ENCODE results near the gene ATP5F1A.
A peak's percentile ranks its signal among the peaks of the same experiment; 100 is the strongest.
"Not testable (repeated sequence)": the region's sequence is repeated elsewhere in the genome, so short reads cannot be mapped to it uniquely, and the experiment has no call there.

ATP5F1A gene

GRCh38 chr18:46097801-46098615 is at the start of gene ATP5F1A:
Gene ATP5F1A (minus strand): TSS chr18:46098296. CDS start chr18:46098231, 65 bp downstream.
- peak; percentile 84 for DNase-seq

- no peak for DNase-seq
Observed at GRCh38 chr18:46141199-46141598, 43.1 kb upstream of the ATP5F1A start.

GRCh38 chr18:46140173-46140572 is 42.1 kb upstream of the ATP5F1A start:
- no peak for DNase-seq

DNA sequence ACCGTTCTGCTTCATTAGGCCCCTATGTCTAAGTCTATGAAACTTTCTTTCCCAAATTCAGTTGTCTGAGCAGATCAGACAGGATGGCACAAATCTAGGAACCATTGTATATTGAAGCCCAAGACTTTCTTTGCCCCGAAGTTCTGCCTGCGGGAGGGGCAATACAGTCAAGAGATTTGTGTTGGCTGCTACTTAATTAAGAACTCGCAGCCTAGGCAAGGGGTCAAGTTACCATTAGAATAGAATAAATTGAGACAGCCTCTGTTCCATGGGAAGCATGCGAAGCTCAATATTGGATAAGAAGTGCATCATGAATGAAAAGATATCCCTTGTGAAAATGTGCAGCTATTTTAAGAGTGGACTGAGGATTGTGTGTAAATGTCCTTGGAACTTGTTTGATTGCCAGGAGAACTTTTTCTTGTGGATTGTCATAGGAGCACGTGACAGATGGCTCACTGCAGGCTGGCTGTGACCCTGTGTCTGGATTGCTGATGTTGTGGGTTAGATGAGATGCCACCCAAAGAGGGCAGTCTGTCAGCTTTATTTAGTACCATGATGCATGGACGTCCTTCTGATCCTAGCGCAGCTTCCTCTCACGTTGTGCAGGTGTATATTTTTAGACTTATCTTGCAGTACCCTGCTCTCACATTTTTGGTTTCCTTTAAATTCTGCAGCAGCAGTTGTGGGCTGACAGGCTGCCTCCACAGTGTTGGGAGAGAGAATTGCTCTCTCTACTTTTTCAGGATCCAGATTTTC is 37.0 kb upstream of the ATP5F1A start:
- DNase-seq: no peak

- no peak for DNase-seq
Observed at GRCh38 chr18:46133534-46133933, 35.4 kb upstream of the ATP5F1A start.

DNA sequence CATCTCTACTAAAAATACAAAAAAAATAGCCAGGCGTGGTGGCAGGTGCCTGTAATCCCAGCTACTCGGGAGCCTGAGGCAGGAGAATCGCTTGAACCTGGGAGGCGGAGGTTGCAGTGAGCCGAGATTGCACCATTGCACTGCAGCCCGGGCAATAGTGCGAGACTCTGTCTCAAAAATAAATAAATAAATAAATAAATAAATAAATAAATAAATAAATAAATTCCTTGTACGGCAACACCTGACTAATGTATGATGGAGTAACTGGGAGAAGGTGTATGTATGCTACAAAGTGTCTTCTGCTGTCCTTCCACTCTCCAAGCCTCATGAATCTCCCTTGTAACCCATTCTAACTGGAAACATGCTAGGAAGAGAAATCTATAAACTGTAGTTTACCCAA is 32.5 kb upstream of the ATP5F1A start:
- DNase-seq: not testable (repeated sequence)

- no peak for DNase-seq
Observed at GRCh38 chr18:46130061-46130460, 32.0 kb upstream of the ATP5F1A start.

GRCh38 chr18:46126625-46127024 is 28.5 kb upstream of the ATP5F1A start:
- DNase-seq: not testable (repeated sequence)

- DNase-seq: no peak
Observed at GRCh38 chr18:46113751-46114150, 15.7 kb upstream of the ATP5F1A start.

GRCh38 chr18:46110406-46110805 is 12.3 kb upstream of the ATP5F1A start:
- DNase-seq: no peak

DNA sequence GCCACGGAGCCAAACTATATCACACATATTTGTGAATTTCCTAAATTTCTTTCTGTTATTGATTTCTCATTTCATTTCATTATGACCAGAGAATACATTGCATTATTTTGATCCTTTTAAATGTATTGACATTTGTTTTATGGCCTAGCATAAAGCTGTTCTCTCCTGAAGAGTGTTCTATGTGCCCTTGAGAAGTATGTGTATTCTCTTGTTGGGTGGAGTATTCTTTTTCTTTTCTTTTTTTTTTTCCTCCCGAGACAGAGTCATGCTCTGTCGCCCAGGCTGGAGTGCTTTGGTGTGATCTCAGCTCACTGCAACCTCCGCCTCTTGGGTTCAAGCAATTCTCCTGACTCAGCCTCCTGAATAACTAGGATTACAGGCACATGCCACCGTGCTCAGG is 11.3 kb upstream of the ATP5F1A start:
- no peak for DNase-seq

GRCh38 chr18:46104128-46104911 is 6.2 kb upstream of the ATP5F1A start, which contains the start of gene HAUS1:
Gene HAUS1 (plus strand): TSS chr18:46104385. CDS start chr18:46104412, 27 bp downstream.
- DNase-seq: peak; percentile 86

GRCh38 chr18:46099463-46099862 is 1.4 kb upstream of the ATP5F1A start:
- no peak for DNase-seq

DNA sequence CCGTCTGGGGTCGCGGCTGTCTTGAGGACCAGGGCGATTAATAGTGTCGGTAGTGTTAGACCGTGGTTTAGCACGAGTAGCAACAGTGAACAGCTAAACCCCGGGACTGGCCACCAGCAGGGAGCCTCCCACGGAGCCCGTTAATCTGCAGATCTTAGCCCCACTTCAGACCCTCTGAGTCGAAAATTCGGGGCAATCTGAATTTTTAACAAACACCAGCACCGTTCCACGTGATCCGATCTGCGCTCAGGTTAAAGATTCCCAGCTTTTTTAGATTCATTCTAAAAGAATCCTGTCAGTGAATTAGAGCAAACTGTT is 479 bp upstream of the ATP5F1A start:
- no peak for DNase-seq

DNA sequence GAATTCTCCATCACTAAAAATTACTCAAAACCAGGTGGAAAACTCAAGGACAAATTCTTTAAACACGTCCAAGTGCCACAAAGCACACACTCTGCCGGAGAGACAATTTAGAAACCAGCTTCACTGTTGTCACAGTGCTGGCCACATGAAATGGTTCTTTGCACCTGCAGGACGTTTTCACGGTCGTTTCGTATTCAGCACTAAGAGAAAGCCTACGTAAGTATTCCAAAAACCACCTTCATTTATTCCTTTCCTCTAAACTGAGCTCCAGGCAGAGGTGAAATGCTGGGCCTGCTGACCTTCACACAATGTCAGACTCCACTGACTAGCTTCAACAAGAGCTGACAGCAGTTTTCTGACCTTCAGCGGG is 680 bp downstream of the ATP5F1A start:
- no peak for DNase-seq

DNA sequence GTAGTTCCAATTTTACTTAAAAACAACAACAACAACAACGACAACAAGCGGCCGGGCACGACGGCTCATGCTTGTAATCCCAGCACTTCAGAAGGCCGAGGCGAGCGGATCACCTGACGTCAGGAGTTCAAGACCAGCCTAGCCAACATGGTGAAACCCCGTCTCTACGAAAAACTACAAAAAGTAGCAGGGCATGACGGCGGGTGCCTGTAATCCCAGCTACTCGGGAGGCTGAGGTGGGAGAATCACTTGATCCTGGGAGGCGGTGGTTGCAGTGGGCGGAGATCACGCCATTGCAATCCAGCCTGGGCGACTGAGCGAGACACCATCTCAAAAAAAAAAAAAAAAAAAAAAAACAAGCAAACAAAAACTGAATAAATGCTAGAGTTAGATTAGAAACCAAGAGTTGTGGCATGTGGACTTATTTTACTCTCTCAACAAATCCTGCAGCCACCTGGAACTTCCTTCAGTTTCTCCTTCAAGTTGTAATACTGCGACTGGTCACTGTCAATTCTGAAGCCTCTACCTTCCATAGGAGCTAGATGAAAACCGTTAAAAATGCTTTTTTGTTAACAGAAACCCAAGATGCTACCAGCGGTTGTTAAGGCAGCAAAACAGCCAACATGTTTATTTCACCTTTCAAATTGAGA is 1.3 kb downstream of the ATP5F1A start:
- no peak for DNase-seq

DNA sequence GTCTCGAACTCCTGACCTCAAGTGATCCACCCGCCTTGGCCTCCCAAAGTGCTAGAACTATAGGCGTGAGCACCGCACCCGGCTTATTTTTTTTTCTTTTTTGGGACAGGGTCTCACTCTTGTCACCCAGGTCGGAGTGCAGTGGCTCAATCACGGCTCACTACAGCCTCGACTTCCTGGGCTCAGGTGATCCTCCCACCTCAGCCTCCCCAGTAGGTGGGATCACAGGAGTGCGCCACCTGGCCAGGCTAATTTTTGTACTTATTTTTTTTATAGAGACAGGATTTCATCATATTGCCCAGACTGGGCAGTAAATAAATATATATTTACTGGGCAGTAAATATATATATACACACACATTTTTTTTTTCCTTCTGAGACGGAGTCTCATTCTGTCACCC is 2.6 kb downstream of the ATP5F1A start:
- DNase-seq: no peak

- not testable (repeated sequence) for DNase-seq
Observed at GRCh38 chr18:46088501-46088900, 9.6 kb downstream of the ATP5F1A start.

- no peak for DNase-seq
Observed at GRCh38 chr18:46084431-46084830, 13.7 kb downstream of the ATP5F1A start.

DNA sequence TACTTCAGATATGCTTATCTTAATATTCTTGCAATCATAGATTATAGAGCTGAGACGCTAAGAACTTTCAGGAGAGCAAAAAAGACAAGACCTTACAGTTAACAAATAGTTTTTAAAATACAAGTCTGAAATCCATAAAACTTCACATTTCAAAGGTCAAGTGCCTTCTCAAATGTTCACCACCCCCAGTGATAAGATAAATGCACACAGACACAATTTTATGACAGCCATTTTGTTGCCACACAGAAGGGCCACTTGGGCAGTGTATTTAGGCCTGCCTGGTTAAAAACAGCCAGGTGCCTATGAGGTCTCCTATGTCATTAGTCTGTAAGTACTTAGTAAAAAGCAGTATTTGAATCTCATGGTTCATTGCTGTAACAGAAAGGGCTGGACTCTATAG is 17.9 kb downstream of the ATP5F1A start:
- no peak for DNase-seq

GRCh38 chr18:46079336-46079735 is 18.8 kb downstream of the ATP5F1A start:
- DNase-seq: no peak

DNA sequence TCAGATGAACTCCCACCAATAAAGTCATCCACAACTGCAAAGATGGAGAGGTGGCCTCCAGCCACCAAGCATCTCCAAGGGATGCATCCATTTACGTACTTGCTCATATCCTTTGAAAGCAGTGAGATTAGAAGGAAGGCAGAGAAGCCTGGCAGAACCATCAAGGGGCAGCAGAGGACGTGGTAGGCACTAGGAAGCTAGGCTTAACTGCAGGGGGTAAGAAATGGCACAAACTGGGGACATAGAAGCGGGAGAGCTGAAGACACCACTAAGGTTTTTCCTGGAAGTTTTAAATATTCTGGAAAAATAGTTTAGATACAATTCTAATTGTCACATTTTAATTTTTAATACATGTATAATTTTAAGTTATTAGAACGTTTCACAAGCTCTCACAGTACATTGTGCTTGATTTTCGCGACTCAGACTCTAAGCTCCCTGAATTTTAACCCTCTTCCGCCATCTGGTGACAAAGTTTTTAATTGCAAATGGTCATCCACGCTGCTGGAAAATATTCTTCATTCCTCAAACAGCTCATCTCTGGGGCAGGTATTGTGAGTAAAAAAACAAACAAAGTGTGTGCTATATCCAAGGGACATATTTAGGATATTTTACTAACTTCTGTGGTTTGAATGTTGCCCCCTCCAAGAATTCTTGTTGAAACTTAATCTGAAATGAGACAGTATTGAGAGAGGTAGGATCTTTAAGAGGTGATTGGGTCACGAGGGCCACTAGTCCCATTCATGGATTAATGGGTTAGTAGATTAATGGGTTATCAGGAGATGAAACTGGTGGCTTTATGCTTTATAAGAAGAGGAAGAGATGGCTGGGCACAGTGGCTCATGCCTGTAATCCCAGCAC is 24.4 kb downstream of the ATP5F1A start:
- peak; percentile 71 for DNase-seq

Measured in fibroblast of skin of right quadriceps (primary cell).